Stimulated activated CD8-positive, alpha-beta memory T cell treated with anti-CD3 and anti-CD28 coated beads, Interleukin-7, amount 100 ng/mL, for 48 hours (primary cell): ENCODE results near the gene HADHB.
A peak's percentile ranks its signal among the peaks of the same experiment; 100 is the strongest.
"Not testable (repeated sequence)": the region's sequence is repeated elsewhere in the genome, so short reads cannot be mapped to it uniquely, and the experiment has no call there.

Experiments used
- DNase-seq, 2 donors: peaks; one replicate each; pipeline ENCODE4 v3.0.0-alpha.2; 2020; ENCODE audit warnings: low read depth in 1 of 2; ENCODE audit errors: extremely low read depth in 1 of 2

The HADHB gene

GRCh38 chr2:26243470-26244308 lies 1.1 kb upstream of the HADHB start:
- DNase-seq, result no peak

- peak in 1 of 2 donors; percentile 34 for DNase-seq
Measured at GRCh38 chr2:26245231-26245732, 543 bp downstream of the HADHB start.

GRCh38 chr2:26245810-26246209 lies 1.1 kb downstream of the HADHB start:
- DNase-seq, result no peak

- DNase-seq, result no peak
Measured at GRCh38 chr2:26246818-26247217, 2.1 kb downstream of the HADHB start.

DNA sequence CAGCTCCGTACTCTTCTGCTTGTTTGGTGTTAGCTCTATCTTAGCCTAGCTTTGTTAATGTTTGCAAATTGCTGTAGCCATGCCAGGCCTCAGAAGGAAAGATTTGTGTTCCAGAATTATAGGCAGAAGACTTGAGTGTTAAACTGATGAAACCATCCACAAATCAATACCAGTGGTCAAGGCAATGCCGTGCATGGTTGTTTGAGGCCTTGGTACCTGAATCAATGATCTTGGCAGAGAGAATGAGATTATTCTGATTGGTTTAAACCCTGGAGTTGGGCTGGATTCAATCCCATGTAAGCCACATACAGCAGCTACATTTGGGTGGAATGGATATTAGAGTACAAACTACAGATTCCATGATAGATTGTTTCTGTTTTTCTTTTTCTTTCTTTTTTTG lies 4.9 kb downstream of the HADHB start:
- DNase-seq, result no peak

GRCh38 chr2:26251893-26252292 lies 7.2 kb downstream of the HADHB start:
- DNase-seq, result no peak

DNA sequence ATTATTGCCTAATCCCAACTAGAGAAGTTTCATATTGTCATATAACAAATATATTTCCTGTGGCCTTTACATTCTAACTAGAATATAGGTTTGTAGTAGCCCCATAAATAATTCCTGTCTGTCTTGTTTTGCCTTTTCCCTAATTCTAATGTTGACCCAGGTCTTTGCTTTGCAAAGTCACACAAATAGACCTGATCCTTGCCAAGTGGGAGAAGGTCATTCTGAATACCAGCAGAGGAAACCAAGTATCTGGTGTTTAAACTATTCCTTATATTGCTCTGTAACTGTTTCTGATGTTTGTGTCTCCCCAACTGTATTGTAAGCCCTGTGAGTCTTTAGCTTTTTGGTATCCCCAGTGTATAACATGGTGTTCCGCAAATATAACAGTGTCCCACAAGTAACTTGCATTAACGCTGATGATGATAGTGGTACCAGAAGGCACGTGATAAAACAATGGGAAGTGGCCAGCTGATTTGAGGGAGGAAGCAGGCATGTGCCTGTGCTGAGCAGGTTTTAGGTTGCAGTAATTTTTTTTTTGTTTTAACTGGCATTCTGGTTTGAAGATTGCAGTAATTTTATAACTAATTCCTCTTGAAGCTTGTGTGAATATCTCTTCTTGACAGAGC lies 11.1 kb downstream of the HADHB start:
- DNase-seq, result no peak

DNA sequence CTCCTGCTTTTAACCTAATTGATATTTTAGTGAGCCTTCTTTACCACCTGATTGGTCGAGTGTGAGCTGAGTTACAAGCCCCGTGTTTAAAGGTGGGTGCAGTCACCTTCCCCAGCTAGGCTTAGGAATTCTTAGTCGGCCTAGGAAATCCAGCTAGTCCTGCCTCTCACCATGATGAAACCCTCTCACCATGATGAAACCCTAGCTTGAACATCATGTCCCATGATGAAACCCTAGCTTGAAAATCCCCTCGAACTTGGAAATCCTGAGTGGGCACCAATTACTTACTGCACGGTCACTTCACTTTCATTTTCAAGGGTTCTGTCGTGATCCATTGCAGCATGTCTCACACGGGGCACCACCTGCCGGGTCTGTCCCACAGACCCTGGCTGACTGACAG lies 14.1 kb downstream of the HADHB start:
- DNase-seq, result not testable (repeated sequence)

- DNase-seq, result no peak
Measured at GRCh38 chr2:26268213-26268612, 23.5 kb downstream of the HADHB start.

- not testable (repeated sequence) for DNase-seq
Measured at GRCh38 chr2:26268670-26269385, 24.1 kb downstream of the HADHB start.

- DNase-seq, result no peak
Measured at GRCh38 chr2:26269571-26270158, 24.9 kb downstream of the HADHB start.

GRCh38 chr2:26270373-26270772 lies 25.6 kb downstream of the HADHB start:
- no peak for DNase-seq

DNA sequence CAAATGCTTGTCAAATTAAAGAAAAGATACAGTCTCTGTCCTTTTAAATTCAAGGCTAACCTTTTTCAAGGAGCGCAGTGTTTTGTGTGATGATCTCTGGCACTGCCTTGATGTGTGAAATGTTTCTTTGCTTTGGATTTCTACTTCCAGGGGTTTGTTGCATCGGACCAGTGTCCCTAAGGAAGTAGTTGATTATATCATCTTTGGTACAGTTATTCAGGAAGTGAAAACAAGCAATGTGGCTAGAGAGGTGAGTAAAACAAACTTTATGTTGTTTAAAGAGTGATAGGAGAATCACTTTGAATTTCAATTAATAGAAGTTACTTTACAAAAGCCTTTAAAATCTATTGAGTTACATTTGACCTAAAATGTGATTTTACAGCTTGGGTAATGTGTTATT lies 28.8 kb downstream of the HADHB start:
- DNase-seq, result no peak

- DNase-seq, result no peak
Measured at GRCh38 chr2:26274058-26274613, 29.4 kb downstream of the HADHB start.

GRCh38 chr2:26276484-26277227 lies 31.9 kb downstream of the HADHB start:
- no peak for DNase-seq

GRCh38 chr2:26279886-26280285 lies 35.1 kb downstream of the HADHB start:
- DNase-seq, result no peak

DNA sequence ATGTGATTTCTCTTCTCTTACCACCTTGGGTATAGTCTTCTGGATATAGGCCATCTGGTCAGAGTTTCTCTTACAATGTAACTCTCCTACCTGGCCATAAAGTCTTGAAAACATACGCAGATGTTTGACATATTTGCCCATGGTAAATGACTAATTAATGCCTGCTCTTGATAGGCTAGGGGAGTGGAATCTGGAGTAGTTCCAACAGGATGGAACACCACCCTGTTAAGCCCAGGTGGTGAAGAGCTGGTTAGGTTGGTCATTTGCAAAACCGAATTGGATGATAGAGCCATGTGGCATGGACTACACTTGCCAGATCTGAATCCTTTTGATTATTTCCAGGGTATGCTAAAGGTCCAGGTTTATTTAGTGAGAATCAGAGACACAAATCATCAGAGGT lies 36.5 kb downstream of the HADHB start:
- no peak for DNase-seq

GRCh38 chr2:26283606-26284005 lies 38.9 kb downstream of the HADHB start:
- no peak for DNase-seq

GRCh38 chr2:26284132-26284531 lies 39.4 kb downstream of the HADHB start:
- no peak for DNase-seq

DNA sequence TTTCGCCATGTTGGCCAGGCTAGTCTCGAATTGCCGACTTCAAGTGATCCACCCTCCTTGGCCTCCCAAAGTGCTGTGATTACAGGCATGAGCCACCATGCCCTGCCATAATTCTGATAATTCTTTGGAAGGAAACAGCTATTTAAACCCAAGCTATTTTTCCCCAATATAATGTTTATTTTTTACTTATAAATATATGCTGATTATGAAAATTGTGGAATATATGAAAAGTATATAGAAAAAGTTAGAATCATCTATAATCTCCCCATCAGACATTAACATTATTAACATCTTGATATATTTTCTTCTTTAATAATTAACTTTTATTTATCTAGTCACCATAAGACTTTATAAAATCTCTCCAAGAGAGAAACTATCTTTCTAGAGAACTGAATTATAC lies 41.2 kb downstream of the HADHB start:
- no peak for DNase-seq
